Tibial artery (tissue), 4 donors: Measurements from ENCODE around the gene PLCL1.

ENCODE experiments used
- DNase-seq, 2 donors: peaks; one replicate each; pipeline ENCODE4 v3.0.0-alpha.2; 2019
- H3K27ac ChIP-seq, 2 donors: fragments of 200-600 bp; sonication (generic) in 1 of 2; 1 replicate in 1 of 2; 2 replicates in 1 of 2; pipeline ENCODE4 v1.5.1; 2018 to 2019; ENCODE audit warnings: mild to moderate bottlenecking in 1 of 2
- H3K27me3 ChIP-seq, 2 donors: fragments of 200-600 bp; sonication (generic) in 1 of 2; one replicate each; pipeline versions ENCODE4 v1.5.1 to v1.6.0; 2016 to 2019
- H3K36me3 ChIP-seq, 3 donors: fragments of 200-600 bp; sonication (generic) in 2 of 3; one replicate each; pipeline ENCODE4 v1.5.1; 2016 to 2019; ENCODE audit warnings: mild to moderate bottlenecking in 2 of 3
- H3K4me1 ChIP-seq, 4 donors: fragments of 200-600 bp; sonication (generic) in 2 of 4; 1 replicate in 3 of 4; 2 replicates in 1 of 4; pipeline ENCODE4 v1.5.1; 2016 to 2019
- H3K4me3 ChIP-seq, 2 donors: fragments of 200-600 bp; sonication (generic) in 1 of 2; 1 replicate in 1 of 2; 2 replicates in 1 of 2; pipeline ENCODE4 v1.5.1; 2018 to 2019; ENCODE audit warnings: mild to moderate bottlenecking in 2 of 2
- H3K9me3 ChIP-seq, 3 donors: fragments of 200-600 bp; sonication (generic) in 1 of 3; one replicate each; pipeline ENCODE4 v1.5.1; 2016 to 2019
- intact Hi-C: fragments of 100-400 bp; cut with DNase I; formaldehyde crosslinking; loops from one replicate; pipeline ENCODE4 v1.15.0; 2023; ENCODE audit warnings: low total_unique reads
- TF ChIP-seq, protein P1 (sequence below), 2 experiments: fragments of 200-600 bp in 1 of 2; fragments of 450-650 bp in 1 of 2; IDR thresholded peaks; one replicate each; pipeline ENCODE4 v1.5.1; 2017 to 2019; ENCODE audit warnings: antibody characterized with exemption in 2 of 2, mild to moderate bottlenecking in 1 of 2, moderate library complexity in 1 of 2

PLCL1 gene

DNA sequence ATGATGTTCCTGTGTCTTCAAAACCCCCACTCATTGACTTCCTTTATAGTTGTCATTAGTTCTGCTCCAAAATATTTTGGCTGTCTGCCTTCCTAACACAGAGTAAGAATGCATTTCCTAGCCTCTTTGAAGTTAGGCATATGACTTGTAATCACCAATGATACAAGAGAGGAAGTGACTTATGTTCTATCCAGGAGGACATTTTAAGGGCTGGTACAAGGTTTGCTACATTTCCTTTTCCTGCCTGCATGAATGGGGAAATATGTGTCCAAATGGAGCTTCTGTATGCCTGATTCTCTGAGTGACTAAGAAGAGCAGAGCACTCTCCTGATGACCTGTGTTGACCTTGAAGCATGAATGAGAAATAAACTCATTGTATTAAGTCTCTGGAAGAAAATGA is 115.1 kb downstream of the PLCL1 start:
- no peak overlapping the region for H3K27ac ChIP-seq
- H3K9me3 ChIP-seq, result no peaks in the 10 kb centered on the region
- H3K4me3 ChIP-seq, result no peak overlapping the region
- peaks cover 0 to 48% (median 26%) of the 10 kb centered on the region in 4 donors for H3K4me1 ChIP-seq
- intact Hi-C loops, result no loop called here
- no peak for DNase-seq
- H3K27me3 ChIP-seq, result no peaks in the 10 kb centered on the region
- TF ChIP-seq, protein P1, sequence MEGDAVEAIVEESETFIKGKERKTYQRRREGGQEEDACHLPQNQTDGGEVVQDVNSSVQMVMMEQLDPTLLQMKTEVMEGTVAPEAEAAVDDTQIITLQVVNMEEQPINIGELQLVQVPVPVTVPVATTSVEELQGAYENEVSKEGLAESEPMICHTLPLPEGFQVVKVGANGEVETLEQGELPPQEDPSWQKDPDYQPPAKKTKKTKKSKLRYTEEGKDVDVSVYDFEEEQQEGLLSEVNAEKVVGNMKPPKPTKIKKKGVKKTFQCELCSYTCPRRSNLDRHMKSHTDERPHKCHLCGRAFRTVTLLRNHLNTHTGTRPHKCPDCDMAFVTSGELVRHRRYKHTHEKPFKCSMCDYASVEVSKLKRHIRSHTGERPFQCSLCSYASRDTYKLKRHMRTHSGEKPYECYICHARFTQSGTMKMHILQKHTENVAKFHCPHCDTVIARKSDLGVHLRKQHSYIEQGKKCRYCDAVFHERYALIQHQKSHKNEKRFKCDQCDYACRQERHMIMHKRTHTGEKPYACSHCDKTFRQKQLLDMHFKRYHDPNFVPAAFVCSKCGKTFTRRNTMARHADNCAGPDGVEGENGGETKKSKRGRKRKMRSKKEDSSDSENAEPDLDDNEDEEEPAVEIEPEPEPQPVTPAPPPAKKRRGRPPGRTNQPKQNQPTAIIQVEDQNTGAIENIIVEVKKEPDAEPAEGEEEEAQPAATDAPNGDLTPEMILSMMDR (IDR thresholded peaks at IDR 0.05), result no peak
- H3K36me3 ChIP-seq, result no peaks in the 10 kb centered on the region

DNA sequence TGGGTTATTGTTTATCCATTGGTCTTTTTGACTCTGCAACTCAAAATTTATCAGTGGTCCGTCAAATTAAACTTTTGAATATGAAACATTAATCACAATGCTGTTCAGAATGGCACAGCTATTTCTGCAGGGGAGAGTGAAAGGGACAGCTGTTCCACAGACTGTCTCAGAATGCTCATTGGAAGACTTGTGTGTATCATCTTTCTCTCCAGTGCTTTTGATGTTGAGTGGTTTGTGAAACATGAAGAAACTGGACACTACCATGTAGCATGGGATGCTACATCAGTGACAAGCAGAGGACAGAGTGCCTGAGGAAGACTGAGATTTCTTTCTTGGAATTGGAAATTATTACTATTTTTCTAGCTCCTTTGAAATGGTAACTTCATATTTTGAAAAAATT is 115.7 kb downstream of the PLCL1 start:
- intact Hi-C loops, result no loop called here
- Histone ChIP-seq H3K27ac (no peak overlapping the region), H3K4me3 (no peak overlapping the region), H3K27me3 (no peaks in the 10 kb centered on the region), H3K36me3 (no peaks in the 10 kb centered on the region), H3K4me1 (peaks cover 0 to 45% (median 20%) of the 10 kb centered on the region in 4 donors), H3K9me3 (no peaks in the 10 kb centered on the region)
- DNase-seq, result no peak
- TF ChIP-seq, protein P1 (IDR thresholded peaks at IDR 0.05), result no peak

- intact Hi-C loops, result no loop called here
- DNase-seq, result no peak
- Histone ChIP-seq H3K9me3 (no peaks in the 10 kb centered on the region), H3K36me3 (no peaks in the 10 kb centered on the region), H3K27me3 (no peaks in the 10 kb centered on the region), H3K4me3 (no peak overlapping the region), H3K27ac (no peak overlapping the region), H3K4me1 (peaks cover 0 to 45% (median 17%) of the 10 kb centered on the region in 4 donors)
- TF ChIP-seq, protein P1 (IDR thresholded peaks at IDR 0.05), result no peak
These were observed 116.3 kb downstream of the PLCL1 start for GRCh38 chr2:197920592-197921201.

GRCh38 chr2:197924483-197924882 is 120.1 kb downstream of the PLCL1 start:
- Histone ChIP-seq H3K4me1 (peaks cover 0 to 46% (median 7%) of the 10 kb centered on the region in 4 donors), H3K4me3 (no peak overlapping the region), H3K36me3 (no peaks in the 10 kb centered on the region), H3K9me3 (no peaks in the 10 kb centered on the region), H3K27ac (no peak overlapping the region), H3K27me3 (no peaks in the 10 kb centered on the region)
- no peak for DNase-seq
- intact Hi-C loops, result no loop called here
- TF ChIP-seq, protein P1 (IDR thresholded peaks at IDR 0.05), result no peak

GRCh38 chr2:197925204-197925603 is 120.8 kb downstream of the PLCL1 start:
- H3K4me1 ChIP-seq, result peaks cover 0 to 41% (median 4%) of the 10 kb centered on the region in 4 donors

More at GRCh38 chr2:197925204-197925603, 120.8 kb downstream of the PLCL1 start:
- no peak for DNase-seq
- no peaks in the 10 kb centered on the region for H3K9me3 ChIP-seq
- TF ChIP-seq, protein P1 (IDR thresholded peaks at IDR 0.05), result no peak
- no peaks in the 10 kb centered on the region for H3K27me3 ChIP-seq
- no peak overlapping the region for H3K4me3 ChIP-seq
- no peak overlapping the region for H3K27ac ChIP-seq
- H3K36me3 ChIP-seq, result no peaks in the 10 kb centered on the region
- intact Hi-C loops, result no loop called here
